Activated CD4-positive, alpha-beta memory T cell treated with anti-CD3 and anti-CD28 coated beads, Interleukin-2, amount 10 ng/mL, durations not matched to agents 7 days and 5 days (primary cell): ENCODE measurements around the gene ZNF195. TPM values are rescaled to one million over a fixed set of nuclear protein-coding genes. Genes with fewer than 3 reads are reported as not detected.
"Not testable (repeated sequence)": the region's sequence is repeated elsewhere in the genome, so short reads cannot be mapped to it uniquely, and the experiment has no call there.

ENCODE experiments used
- CTCF ChIA-PET: fragments of 350-600 bp; sonication (Branson Sonifier 250); formaldehyde crosslinking; loops from one replicate; lab custom pipeline; 2021; ENCODE audit warnings: antibody characterized with exemption, inconsistent platforms; lab: Charles Lee
- POLR2A ChIA-PET: fragments of 350-600 bp; sonication (Branson Sonifier 250); formaldehyde crosslinking; loops from one replicate; lab custom pipeline; 2021; ENCODE audit warnings: antibody characterized with exemption; lab: Charles Lee
- DNase-seq: peaks from one replicate; pipeline ENCODE4 v3.0.0-alpha.2; 2020
- H3K27ac Mint-ChIP-seq: one replicate; pipeline ENCODE4 v1.8.0; 2021; ENCODE audit warnings: mild to moderate bottlenecking, mixed read lengths
- H3K27me3 Mint-ChIP-seq: one replicate; pipeline ENCODE4 v1.8.0; 2021; ENCODE audit warnings: mixed read lengths
- H3K36me3 Mint-ChIP-seq: one replicate; pipeline ENCODE4 v1.8.0; 2021; ENCODE audit warnings: low read depth, mixed read lengths
- H3K4me1 Mint-ChIP-seq: one replicate; pipeline ENCODE4 v1.8.0; 2021; ENCODE audit warnings: mixed read lengths
- H3K4me3 Mint-ChIP-seq: one replicate; pipeline ENCODE4 v1.8.0; 2021; ENCODE audit warnings: mild to moderate bottlenecking, mixed read lengths
- H3K9me3 Mint-ChIP-seq: one replicate; pipeline ENCODE4 v1.8.0; 2021; ENCODE audit warnings: mixed read lengths
- total RNA-seq, 2 experiments: library from RNA; stranded (reverse); gene quantifications; one replicate each; pipeline ENCODE4 v1.2.3, GENCODE V29; 2021

The ZNF195 gene
- total RNA-seq, 2 experiments from 2014 or later: 30.5 to 33.5 TPM

DNA sequence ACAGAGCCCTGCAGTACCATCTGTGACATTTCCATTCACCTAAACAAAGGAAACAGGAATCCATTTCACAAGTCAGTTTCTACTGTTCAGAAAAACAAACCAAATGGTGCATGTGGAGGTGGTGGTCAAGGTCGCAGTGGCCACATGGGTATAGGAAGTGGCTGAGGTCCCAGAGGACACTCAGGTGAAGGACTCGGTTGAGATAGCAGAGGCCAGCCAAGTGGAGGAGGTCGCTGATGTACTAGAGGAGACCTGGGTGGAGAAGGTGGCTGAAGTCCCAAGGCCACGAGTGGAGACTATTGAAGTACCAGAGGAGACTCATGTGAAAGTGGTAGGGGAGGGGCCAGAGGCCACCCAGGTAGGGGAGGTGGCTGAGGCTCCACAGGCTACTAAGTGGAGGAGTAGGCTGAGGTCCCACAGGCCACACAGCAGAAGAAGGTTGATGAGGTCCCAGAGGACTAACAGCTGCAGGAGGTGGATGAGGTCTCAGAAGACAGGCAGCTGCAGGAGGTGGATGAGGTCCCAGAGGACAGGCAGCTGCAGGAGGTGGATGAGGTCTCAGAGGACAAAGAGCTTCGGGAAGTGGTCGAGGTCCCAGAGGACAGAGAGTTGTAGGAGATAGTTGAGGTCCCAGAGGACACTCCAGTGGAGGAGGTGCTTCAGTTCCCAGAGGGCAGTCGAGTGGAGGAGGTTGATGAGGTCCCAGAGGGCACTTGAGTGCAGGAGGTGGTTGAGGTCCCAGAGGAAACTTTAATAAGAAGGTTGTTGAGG, 40.2 kb downstream of the ZNF195 start:
- no peak for DNase-seq
- ChIA-PET CTCF (no interaction called here), POLR2A (no interaction called here)
- Mint-ChIP-seq H3K27me3 (peaks cover 41% of the 10 kb centered on the region), H3K4me1 (no peaks in the 10 kb centered on the region), H3K9me3 (no peaks in the 10 kb centered on the region), H3K36me3 (no peaks in the 10 kb centered on the region), H3K4me3 (no peak overlapping the region), H3K27ac (no peak overlapping the region)

DNA sequence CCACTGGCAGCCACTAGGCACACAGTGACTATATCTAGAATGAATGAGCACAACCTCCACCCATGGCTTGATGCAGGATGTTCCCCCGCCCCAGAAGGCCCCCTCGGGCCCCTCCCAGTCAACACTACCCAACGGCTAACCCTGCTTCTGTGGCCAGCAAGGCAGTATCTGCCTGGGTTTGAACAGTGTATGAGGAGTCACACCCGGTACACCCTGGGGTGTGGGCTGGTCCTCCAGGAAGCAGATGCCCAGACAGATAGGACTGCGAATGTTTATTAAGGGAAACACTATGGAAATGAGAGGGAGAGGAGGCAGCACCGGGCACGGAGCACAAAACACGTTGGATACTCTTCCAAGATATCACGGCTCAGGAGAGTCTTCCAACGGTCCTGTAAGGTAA, 42.5 kb downstream of the ZNF195 start:
- CTCF ChIA-PET, H3K36me3 Mint-ChIP-seq, H3K4me1 Mint-ChIP-seq, DNase-seq, POLR2A ChIA-PET, H3K27ac Mint-ChIP-seq, H3K9me3 Mint-ChIP-seq, H3K4me3 Mint-ChIP-seq: not testable (repeated sequence)
- H3K27me3 Mint-ChIP-seq: peaks cover 21% of the 10 kb centered on the region

DNA sequence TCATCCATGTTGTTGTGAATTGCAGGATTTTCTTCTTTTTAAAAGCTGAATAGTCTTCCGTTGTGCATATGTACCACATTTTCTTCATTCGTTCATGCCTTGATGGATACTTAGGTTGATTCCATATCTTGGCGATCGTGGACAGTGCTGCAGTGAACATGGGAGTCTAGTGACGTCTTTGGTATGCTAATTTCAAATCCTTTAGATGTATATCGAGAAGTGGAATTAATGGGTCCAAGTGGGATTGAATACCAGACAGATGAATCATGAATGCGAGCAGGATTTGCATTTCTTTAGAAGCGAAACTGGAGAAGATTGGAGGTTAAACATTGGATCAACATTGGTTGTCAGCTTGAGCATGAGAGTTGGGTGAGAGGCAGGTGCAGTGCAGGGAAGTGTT, 45.8 kb downstream of the ZNF195 start:
- POLR2A ChIA-PET, H3K36me3 Mint-ChIP-seq, H3K9me3 Mint-ChIP-seq, H3K27me3 Mint-ChIP-seq, H3K4me1 Mint-ChIP-seq, H3K27ac Mint-ChIP-seq, H3K4me3 Mint-ChIP-seq, DNase-seq, CTCF ChIA-PET: not testable (repeated sequence)

DNA sequence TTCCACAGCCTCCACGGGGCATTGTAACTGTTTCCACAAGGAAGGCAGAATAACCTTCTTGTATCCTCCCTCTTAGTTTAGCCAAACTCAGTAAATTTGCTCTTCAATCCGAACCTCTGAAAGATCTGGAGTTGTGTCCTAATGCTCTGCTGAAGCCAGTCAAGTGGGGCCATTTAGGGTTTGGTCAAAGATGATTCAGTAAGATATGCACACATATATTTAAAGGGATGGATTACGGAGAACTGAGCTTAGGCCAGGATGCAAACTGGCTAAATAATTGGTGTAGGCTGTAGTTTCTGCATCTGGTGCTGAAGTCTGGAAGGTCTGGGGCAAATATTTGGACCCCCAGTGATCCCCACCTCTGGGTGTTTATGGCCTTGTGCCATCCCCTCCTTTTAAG, 47.9 kb downstream of the ZNF195 start:
- H3K4me1 Mint-ChIP-seq, DNase-seq, H3K27ac Mint-ChIP-seq, H3K27me3 Mint-ChIP-seq, POLR2A ChIA-PET, H3K9me3 Mint-ChIP-seq, CTCF ChIA-PET, H3K36me3 Mint-ChIP-seq, H3K4me3 Mint-ChIP-seq: not testable (repeated sequence)

DNA sequence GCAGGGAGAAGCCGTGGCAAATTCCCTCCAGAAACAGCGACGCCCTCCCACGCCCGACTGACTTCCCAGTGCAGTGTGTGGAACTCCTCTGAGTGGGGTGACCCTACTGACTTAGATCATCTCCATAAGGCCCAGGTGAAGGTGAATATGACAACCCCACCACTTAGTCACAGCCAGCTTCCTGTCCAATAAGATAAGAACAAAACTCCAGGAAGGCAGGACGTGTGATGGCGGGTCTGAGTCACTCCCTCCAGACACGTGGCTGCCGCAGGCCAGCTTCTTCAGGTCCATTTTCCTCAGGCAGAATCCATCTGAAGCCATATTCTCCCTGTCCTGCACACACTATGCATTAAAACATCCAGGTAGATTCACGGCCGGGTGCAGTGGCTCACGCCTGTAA, 48.9 kb downstream of the ZNF195 start:
- H3K27me3 Mint-ChIP-seq, H3K36me3 Mint-ChIP-seq, CTCF ChIA-PET, H3K9me3 Mint-ChIP-seq, H3K4me3 Mint-ChIP-seq, H3K27ac Mint-ChIP-seq, POLR2A ChIA-PET, H3K4me1 Mint-ChIP-seq, DNase-seq: not testable (repeated sequence)

DNA sequence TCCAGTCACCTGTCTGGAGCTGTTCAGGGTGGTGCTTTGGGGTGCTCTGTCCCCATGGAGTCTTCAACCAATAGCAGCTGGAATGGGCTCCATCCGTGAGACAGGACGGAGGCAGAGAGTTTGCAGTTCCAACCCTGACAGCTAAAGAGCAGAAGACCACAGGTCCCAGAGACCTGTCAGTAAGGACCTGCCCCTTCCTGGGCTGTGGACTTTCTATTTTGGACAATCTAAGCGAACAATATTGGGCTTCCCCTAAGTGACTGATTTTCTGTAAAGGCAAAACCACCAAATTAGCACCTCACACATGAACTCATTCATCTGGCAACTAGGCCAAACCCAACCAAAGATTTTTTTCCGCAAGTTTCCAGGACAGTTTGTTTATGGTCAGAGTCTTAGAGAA, 50.4 kb downstream of the ZNF195 start:
- POLR2A ChIA-PET, CTCF ChIA-PET, H3K9me3 Mint-ChIP-seq, H3K4me1 Mint-ChIP-seq, DNase-seq, H3K36me3 Mint-ChIP-seq, H3K27ac Mint-ChIP-seq, H3K27me3 Mint-ChIP-seq, H3K4me3 Mint-ChIP-seq: not testable (repeated sequence)

DNA sequence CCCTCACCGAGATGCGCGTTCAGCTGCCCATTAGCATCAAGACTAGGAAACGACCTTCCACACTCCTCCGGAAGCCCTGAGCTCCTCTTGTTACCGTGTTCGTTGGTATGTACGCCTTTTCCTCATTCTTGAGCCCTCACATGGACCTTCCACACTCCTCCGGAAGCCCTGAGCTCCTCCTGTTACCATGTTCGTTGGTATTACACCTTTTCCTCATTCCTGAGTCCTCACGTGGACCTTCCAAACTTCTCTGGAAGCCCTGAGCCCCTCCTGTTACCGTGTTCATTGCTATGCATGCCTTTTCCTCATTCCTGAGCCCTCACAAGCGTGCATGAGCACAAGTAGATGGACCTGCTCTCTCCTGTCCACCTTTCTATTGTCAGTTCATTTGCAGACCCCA, 52.5 kb downstream of the ZNF195 start:
- H3K36me3 Mint-ChIP-seq, POLR2A ChIA-PET, CTCF ChIA-PET: not testable (repeated sequence)

DNA sequence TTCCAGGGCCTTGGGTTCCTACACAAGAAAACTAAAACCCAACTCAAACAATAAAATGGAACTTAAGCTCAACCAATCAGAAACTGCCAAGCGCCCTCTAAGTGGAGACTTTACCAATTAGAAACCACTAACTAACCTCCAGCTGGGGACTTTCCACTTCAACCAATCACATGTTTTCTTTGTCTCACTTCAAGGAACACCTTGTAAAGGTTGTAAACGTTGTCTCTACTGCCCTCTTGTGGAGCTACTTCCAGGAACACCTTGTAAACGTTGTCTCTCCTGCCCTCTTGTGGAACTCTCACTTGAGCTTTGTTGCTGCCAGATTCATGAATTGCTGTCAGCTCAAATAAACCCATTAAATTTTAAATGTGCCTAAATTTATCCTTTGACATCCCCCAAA, 54.2 kb downstream of the ZNF195 start:
- H3K36me3 Mint-ChIP-seq, H3K27me3 Mint-ChIP-seq, H3K27ac Mint-ChIP-seq, DNase-seq, H3K4me1 Mint-ChIP-seq, POLR2A ChIA-PET, H3K9me3 Mint-ChIP-seq, H3K4me3 Mint-ChIP-seq, CTCF ChIA-PET: not testable (repeated sequence)

More for the DNA sequence above, 52.5 kb downstream of the ZNF195 start:
- not testable (repeated sequence) for DNase-seq, H3K4me1 Mint-ChIP-seq, H3K4me3 Mint-ChIP-seq, H3K27me3 Mint-ChIP-seq, H3K9me3 Mint-ChIP-seq, H3K27ac Mint-ChIP-seq

Other genes starting within 250 kb of the ZNF195 start
- 1 to 10 TPM; 1.6 to 1.7 TPM for gene OSBPL5, start 213.8 kb downstream of the ZNF195 start, total RNA-seq
- not detected for gene MRGPRG, start 160.3 kb downstream of the ZNF195 start, total RNA-seq
- gene MRGPRE, start 146.7 kb downstream of the ZNF195 start, total RNA-seq: not detected